Colonic mucosa (tissue), 4 donors: Measurements from ENCODE around the gene SNX13. TPM values are rescaled to one million over a fixed set of nuclear protein-coding genes. Genes with fewer than 3 reads are reported as not detected.

Source experiments
- DNase-seq: peaks from one replicate; pipeline ENCODE4 v3.0.0-alpha.2; 2020
- H3K27ac ChIP-seq: fragments of 200-600 bp; one replicate; pipeline ENCODE4 v1.8.0; 2021
- H3K27me3 ChIP-seq: fragments of 200-600 bp; one replicate; pipeline ENCODE4 v1.8.0; 2021
- H3K36me3 ChIP-seq: fragments of 200-600 bp; one replicate; pipeline ENCODE4 v1.8.0; 2021
- H3K4me1 ChIP-seq: fragments of 200-600 bp; one replicate; pipeline ENCODE4 v1.8.0; 2021; ENCODE audit warnings: mild to moderate bottlenecking
- H3K4me3 ChIP-seq: fragments of 200-600 bp; one replicate; pipeline ENCODE4 v1.8.0; 2021
- H3K9ac ChIP-seq, 2 donors: one replicate each; pipeline ENCODE4 v1.7.0; 2013; ENCODE audit warnings: control low read depth in 2 of 2, low read depth in 2 of 2, low read length in 2 of 2
- H3K9me3 ChIP-seq: fragments of 200-600 bp; one replicate; pipeline ENCODE4 v1.8.0; 2021
- intact Hi-C: fragments of 100-400 bp; cut with DNase I; formaldehyde crosslinking; loops from one replicate; pipeline ENCODE4 v1.14.1; 2022
- total RNA-seq, 2 donors: library from RNA; stranded (reverse); fragmentation: NEBNext Ultra II Directional in 1 of 2; extraction: Animal tissue kit (Norgen Biotek cat#: 25700) in 1 of 2; gene quantifications; one replicate each; pipeline ENCODE4 v1.2.1, GENCODE V29; 2021
- TF ChIP-seq, protein P1 (sequence below): fragments of 200-600 bp; IDR thresholded peaks from one replicate; pipeline ENCODE4 v1.8.0; 2022; ENCODE audit warnings: antibody characterized with exemption, mild to moderate bottlenecking
- donor health status: healthy.
- donor health status: DM: no; HTN: no; CAD: no.
- donor health status: DM: no; HTN: no; CAD: no.

Gene SNX13
- total RNA-seq, 2 donors from 2014 or later: 52.5 to 71.4 TPM

GRCh38 chr7:17934094-17934493 lies 6.2 kb downstream of the SNX13 start:
- no peak overlapping the region for H3K9ac ChIP-seq
- TF ChIP-seq, protein P1, sequence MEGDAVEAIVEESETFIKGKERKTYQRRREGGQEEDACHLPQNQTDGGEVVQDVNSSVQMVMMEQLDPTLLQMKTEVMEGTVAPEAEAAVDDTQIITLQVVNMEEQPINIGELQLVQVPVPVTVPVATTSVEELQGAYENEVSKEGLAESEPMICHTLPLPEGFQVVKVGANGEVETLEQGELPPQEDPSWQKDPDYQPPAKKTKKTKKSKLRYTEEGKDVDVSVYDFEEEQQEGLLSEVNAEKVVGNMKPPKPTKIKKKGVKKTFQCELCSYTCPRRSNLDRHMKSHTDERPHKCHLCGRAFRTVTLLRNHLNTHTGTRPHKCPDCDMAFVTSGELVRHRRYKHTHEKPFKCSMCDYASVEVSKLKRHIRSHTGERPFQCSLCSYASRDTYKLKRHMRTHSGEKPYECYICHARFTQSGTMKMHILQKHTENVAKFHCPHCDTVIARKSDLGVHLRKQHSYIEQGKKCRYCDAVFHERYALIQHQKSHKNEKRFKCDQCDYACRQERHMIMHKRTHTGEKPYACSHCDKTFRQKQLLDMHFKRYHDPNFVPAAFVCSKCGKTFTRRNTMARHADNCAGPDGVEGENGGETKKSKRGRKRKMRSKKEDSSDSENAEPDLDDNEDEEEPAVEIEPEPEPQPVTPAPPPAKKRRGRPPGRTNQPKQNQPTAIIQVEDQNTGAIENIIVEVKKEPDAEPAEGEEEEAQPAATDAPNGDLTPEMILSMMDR: no peak
- no peak overlapping the region for H3K27ac ChIP-seq
- no peaks in the 10 kb centered on the region for H3K9me3 ChIP-seq
- intact Hi-C loops: no loop called here
- no peak overlapping the region for H3K4me3 ChIP-seq
- H3K27me3 ChIP-seq: no peaks in the 10 kb centered on the region
- no peak for DNase-seq
- no peaks in the 10 kb centered on the region for H3K4me1 ChIP-seq
- H3K36me3 ChIP-seq: no peaks in the 10 kb centered on the region

- Histone ChIP-seq H3K27me3 (no peaks in the 10 kb centered on the region), H3K27ac (no peak overlapping the region), H3K4me1 (no peaks in the 10 kb centered on the region), H3K9me3 (no peaks in the 10 kb centered on the region), H3K4me3 (no peak overlapping the region), H3K9ac (no peak overlapping the region), H3K36me3 (no peaks in the 10 kb centered on the region)
- TF ChIP-seq, protein P1: no peak
- intact Hi-C loops: no loop called here
- no peak for DNase-seq
Observed at GRCh38 chr7:17932770-17933169, 7.5 kb downstream of the SNX13 start.

DNA sequence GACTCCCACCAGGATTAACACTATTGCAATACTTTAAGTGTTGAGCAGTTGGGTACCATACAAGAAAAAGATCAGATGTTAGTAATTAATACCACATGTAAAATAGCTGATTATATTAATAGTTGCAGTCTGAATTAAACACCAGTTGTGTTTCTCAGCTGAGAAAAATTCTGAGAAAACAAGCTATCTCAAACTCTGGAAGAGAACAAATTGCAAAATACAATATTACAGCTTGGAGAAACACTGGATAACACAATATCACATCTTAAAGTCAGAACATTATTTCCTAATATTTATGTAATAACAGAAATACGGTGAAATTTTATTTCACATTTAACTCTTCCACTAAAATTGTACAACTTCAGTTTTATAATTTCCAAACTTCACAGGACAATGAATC lies 9.2 kb downstream of the SNX13 start:
- no peak for DNase-seq
- no peaks in the 10 kb centered on the region for H3K4me1 ChIP-seq
- intact Hi-C loops: no loop called here
- no peaks in the 10 kb centered on the region for H3K9me3 ChIP-seq
- no peaks in the 10 kb centered on the region for H3K27me3 ChIP-seq
- H3K4me3 ChIP-seq: no peak overlapping the region
- TF ChIP-seq, protein P1: no peak
- no peaks in the 10 kb centered on the region for H3K36me3 ChIP-seq
- no peak overlapping the region for H3K27ac ChIP-seq
- H3K9ac ChIP-seq: no peak overlapping the region

- no peak overlapping the region for H3K27ac ChIP-seq
- no peak overlapping the region for H3K4me3 ChIP-seq
- no peaks in the 10 kb centered on the region for H3K27me3 ChIP-seq
- H3K9me3 ChIP-seq: no peaks in the 10 kb centered on the region
- intact Hi-C loops: no loop called here
- H3K4me1 ChIP-seq: no peaks in the 10 kb centered on the region
- no peak for DNase-seq
- no peak overlapping the region for H3K9ac ChIP-seq
- no peaks in the 10 kb centered on the region for H3K36me3 ChIP-seq
- TF ChIP-seq, protein P1: no peak
Observed at GRCh38 chr7:17930546-17930945, 9.7 kb downstream of the SNX13 start.

DNA sequence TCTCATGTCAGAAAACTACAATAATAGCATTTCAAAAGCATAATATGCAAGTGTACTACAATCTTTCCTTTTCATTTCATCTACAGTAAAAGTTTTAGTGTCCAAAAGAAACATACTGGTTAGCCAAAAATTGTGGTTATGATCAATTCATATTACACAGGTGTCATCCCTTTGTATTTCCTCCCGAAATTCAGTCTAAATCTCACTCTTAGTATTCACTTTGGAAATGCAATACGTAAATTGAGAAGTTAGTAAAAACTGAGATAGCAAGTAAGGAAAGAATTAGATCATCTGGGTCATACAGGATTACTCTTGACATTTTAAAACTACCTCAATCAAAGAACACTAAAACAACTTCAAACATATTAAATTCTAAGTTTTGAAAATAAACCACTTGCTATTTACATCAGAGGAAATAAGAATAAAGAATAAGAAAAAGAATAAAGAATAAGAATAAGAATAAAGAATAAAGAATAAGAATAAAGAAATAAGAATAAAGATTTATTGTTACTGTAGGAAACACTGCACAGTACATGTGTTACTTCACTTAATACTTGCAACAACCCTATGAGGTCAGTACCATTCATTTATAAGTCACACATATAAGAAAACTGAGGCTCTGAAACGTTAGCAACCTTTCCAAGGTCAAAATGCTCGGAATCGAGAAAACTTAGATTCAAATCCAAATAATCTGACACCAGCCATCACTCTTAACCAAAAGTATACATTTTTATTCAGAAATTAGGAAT lies 10.5 kb downstream of the SNX13 start:
- intact Hi-C loops: no loop called here
- Histone ChIP-seq H3K4me1 (no peaks in the 10 kb centered on the region), H3K4me3 (no peak overlapping the region), H3K27me3 (no peaks in the 10 kb centered on the region), H3K36me3 (no peaks in the 10 kb centered on the region), H3K9ac (no peak overlapping the region), H3K27ac (no peak overlapping the region), H3K9me3 (no peaks in the 10 kb centered on the region)
- DNase-seq: no peak
- TF ChIP-seq, protein P1: no peak
